IMR-90 (cell line): ENCODE measurements around the gene DNAH8. TPM values are rescaled to one million over a fixed set of nuclear protein-coding genes. Genes with fewer than 3 reads are reported as not detected.

ENCODE experiments used
- ATAC-seq: fragments of 200-7000 bp; cut with Tn5 transposase; 2 replicates; pipeline ENCODE4 v1.9.1; 2020; ENCODE audit warnings: low read depth, mild to moderate bottlenecking, moderate library complexity
- BruUV-seq: library from RNA; stranded (reverse); fragments of 400-500 nt; replicated peaks from 2 replicates; lab custom pipeline; 2021; lab: Mats Ljungman, UMichigan
- CTCF ChIA-PET: fragments of 300-600 bp; formaldehyde crosslinking; extraction: SDS; loops from one replicate; lab custom pipeline; 2021; ENCODE audit warnings: antibody characterized with exemption; lab: Yijun Ruan, JAX
- POLR2A ChIA-PET: fragments of 300-600 bp; sonication (Branson Sonifier 250); formaldehyde crosslinking; loops from one replicate; lab custom pipeline; 2022; ENCODE audit warnings: antibody characterized with exemption; ENCODE audit not compliant: unreplicated experiment; lab: Charles Lee
- DNase-seq: peaks from one replicate; pipeline ENCODE4 v3.0.0; 2013
- H2AFZ ChIP-seq: replicated peaks from 2 replicates; pipeline ENCODE3; 2013; ENCODE audit warnings: low read length, mild to moderate bottlenecking; ENCODE audit not compliant: poor library complexity
- H2AK5ac ChIP-seq: 2 replicates; pipeline ENCODE4 v1.6.1; 2013; ENCODE audit warnings: low read depth, low read length, inconsistent platforms
- H2AK9ac ChIP-seq: replicated peaks from 2 replicates; pipeline ENCODE3; 2013; ENCODE audit warnings: mild to moderate bottlenecking, low read depth, low read length, moderate library complexity; ENCODE audit not compliant: poor library complexity
- H2BK120ac ChIP-seq: 2 replicates; pipeline ENCODE4 v1.6.1; 2013; ENCODE audit warnings: low read depth, low read length, inconsistent platforms
- H2BK15ac ChIP-seq: 3 replicates; pipeline ENCODE4 v1.6.1; 2013; ENCODE audit warnings: low read depth, low read length, inconsistent platforms
- H2BK20ac ChIP-seq: 2 replicates; pipeline ENCODE4 v1.6.1; 2013; ENCODE audit warnings: low read depth, mild to moderate bottlenecking, inconsistent platforms, low read length, moderate library complexity
- H2BK5ac ChIP-seq: 2 replicates; pipeline ENCODE4 v1.6.1; 2013; ENCODE audit warnings: mild to moderate bottlenecking, low read depth, low read length, inconsistent platforms; ENCODE audit not compliant: poor library complexity, severe bottlenecking
- H3K14ac ChIP-seq: replicated peaks from 2 replicates; pipeline ENCODE4 v1.6.1; 2013; ENCODE audit warnings: low read depth, low read length, inconsistent platforms
- H3K18ac ChIP-seq: 2 replicates; pipeline ENCODE4 v1.6.1; 2013; ENCODE audit warnings: low read depth, low read length, control low read depth
- H3K23ac ChIP-seq: 2 replicates; pipeline ENCODE4 v1.6.1; 2013; ENCODE audit warnings: low read depth, low read length, inconsistent platforms
- H3K27ac ChIP-seq: 2 replicates; pipeline ENCODE4 v1.5.1; 2013; ENCODE audit warnings: mild to moderate bottlenecking, control low read depth, low read length; ENCODE audit not compliant: insufficient read depth
- H3K27me3 ChIP-seq: 2 replicates; pipeline ENCODE4 v1.6.1; 2013; ENCODE audit warnings: low read length; ENCODE audit not compliant: control insufficient read depth, insufficient read depth
- H3K36me3 ChIP-seq: 2 replicates; pipeline ENCODE4 v1.6.1; 2013; ENCODE audit warnings: low read length, mixed read lengths; ENCODE audit not compliant: control insufficient read depth, insufficient read depth
- H3K4ac ChIP-seq: 2 replicates; pipeline ENCODE4 v1.6.1; 2013; ENCODE audit warnings: low read depth, low read length, inconsistent platforms
- H3K4me1 ChIP-seq: 2 replicates; pipeline ENCODE4 v1.6.1; 2013; ENCODE audit warnings: low read length, mixed read lengths; ENCODE audit not compliant: control insufficient read depth, insufficient read depth
- H3K4me2 ChIP-seq: 2 replicates; pipeline ENCODE4 v1.6.1; 2013; ENCODE audit warnings: low read depth, mild to moderate bottlenecking, control low read depth, low read length, moderate library complexity
- H3K4me3 ChIP-seq: 2 replicates; pipeline ENCODE4 v1.5.1; 2013; ENCODE audit warnings: low read depth, mild to moderate bottlenecking, control low read depth, low read length, moderate library complexity; ENCODE audit not compliant: insufficient read depth
- H3K56ac ChIP-seq: 2 replicates; pipeline ENCODE4 v1.6.1; 2013; ENCODE audit warnings: low read length, inconsistent platforms; ENCODE audit not compliant: insufficient read depth; ENCODE audit errors: extremely low read depth
- H3K79me1 ChIP-seq, 2 experiments: 2 replicates each; pipeline ENCODE4 v1.6.1; 2013; ENCODE audit warnings: low read length in 2 of 2, inconsistent platforms in 1 of 2, low read depth in 1 of 2
- H3K9ac ChIP-seq: 2 replicates; pipeline ENCODE4 v1.6.1; 2013; ENCODE audit warnings: low read depth, low read length, control low read depth
- H3K9me1 ChIP-seq: 2 replicates; pipeline ENCODE4 v1.6.1; 2013; ENCODE audit warnings: low read length, inconsistent platforms; ENCODE audit not compliant: insufficient read depth
- H3K9me3 ChIP-seq: 2 replicates; pipeline ENCODE4 v1.6.1; 2013; ENCODE audit warnings: low read length; ENCODE audit not compliant: control insufficient read depth, insufficient read depth
- H4K20me1 ChIP-seq: 2 replicates; pipeline ENCODE4 v1.6.1; 2013; ENCODE audit warnings: low read length, inconsistent platforms; ENCODE audit not compliant: insufficient read depth
- H4K5ac ChIP-seq: 2 replicates; pipeline ENCODE4 v1.6.1; 2013; ENCODE audit warnings: mild to moderate bottlenecking, low read depth, low read length, control low read depth
- H4K8ac ChIP-seq, 2 experiments: 2 replicates each; pipeline ENCODE4 v1.6.1; 2013; ENCODE audit warnings: low read depth in 2 of 2, low read length in 2 of 2, control low read depth in 1 of 2, inconsistent platforms in 1 of 2
- H4K91ac ChIP-seq: 2 replicates; pipeline ENCODE4 v1.6.1; 2013; ENCODE audit warnings: low read depth, low read length, inconsistent platforms; ENCODE audit not compliant: insufficient read depth
- BHLHE40 ChIP-seq: fragments of 150-350 bp; IDR thresholded peaks from 2 replicates; pipeline ENCODE4 v1.6.1; 2016; ENCODE audit warnings: mild to moderate bottlenecking, low read depth, low read length
- CEBPB ChIP-seq: IDR thresholded peaks from 2 replicates; pipeline ENCODE4 v1.6.1; 2012; ENCODE audit warnings: low read depth, low read length, improper control_type of control experiment
- CHD1 ChIP-seq: IDR thresholded peaks from 2 replicates; pipeline ENCODE4 v1.6.1; 2012; ENCODE audit warnings: low read depth, low read length, improper control_type of control experiment
- CTCF ChIP-seq: conservative IDR thresholded peaks from 2 replicates; pipeline ENCODE4 v1.5.1; 2012; ENCODE audit warnings: mild to moderate bottlenecking, low read depth, low read length, improper control_type of control experiment
- ELK1 ChIP-seq: fragments of 150-350 bp; IDR thresholded peaks from 2 replicates; pipeline ENCODE4 v1.6.1; 2016; ENCODE audit warnings: low read depth, mild to moderate bottlenecking, low read length, moderate library complexity, borderline replicate concordance
- FOS ChIP-seq: fragments of 150-350 bp; IDR thresholded peaks from 2 replicates; pipeline ENCODE4 v1.6.1; 2016; ENCODE audit warnings: low read depth, low read length
- MAFK ChIP-seq: IDR thresholded peaks from 2 replicates; pipeline ENCODE4 v1.6.1; 2012; ENCODE audit warnings: low read depth, low read length, improper control_type of control experiment
- MAZ ChIP-seq: IDR thresholded peaks from 2 replicates; pipeline ENCODE4 v1.6.1; 2012; ENCODE audit warnings: low read depth, mild to moderate bottlenecking, low read length, improper control_type of control experiment, moderate library complexity, borderline replicate concordance
- MXI1 ChIP-seq: IDR thresholded peaks from 2 replicates; pipeline ENCODE4 v1.6.1; 2012; ENCODE audit warnings: low read depth, mild to moderate bottlenecking, low read length, moderate library complexity, borderline replicate concordance
- NFE2L2 ChIP-seq: fragments of 150-350 bp; IDR thresholded peaks from 2 replicates; pipeline ENCODE4 v1.6.1; 2016; ENCODE audit warnings: low read depth, mild to moderate bottlenecking, low read length
- POLR2A ChIP-seq: IDR thresholded peaks from 2 replicates; pipeline ENCODE4 v1.6.1; 2012; ENCODE audit warnings: mild to moderate bottlenecking, low read depth, low read length
- RAD21 ChIP-seq: IDR thresholded peaks from 2 replicates; pipeline ENCODE4 v1.6.1; 2012; ENCODE audit warnings: low read length, improper control_type of control experiment
- RCOR1 ChIP-seq: IDR thresholded peaks from 2 replicates; pipeline ENCODE4 v1.6.1; 2012; ENCODE audit warnings: mild to moderate bottlenecking, low read length, improper control_type of control experiment; ENCODE audit not compliant: insufficient replicate concordance
- RFX5 ChIP-seq: IDR thresholded peaks from 2 replicates; pipeline ENCODE4 v1.8.0; 2012; ENCODE audit warnings: low read depth, mild to moderate bottlenecking, low read length, moderate library complexity
- SMC3 ChIP-seq: fragments of 150-350 bp; IDR thresholded peaks from 2 replicates; pipeline ENCODE4 v1.6.1; 2016; ENCODE audit warnings: low read depth, mild to moderate bottlenecking, antibody characterized with exemption, low read length, moderate library complexity
- USF2 ChIP-seq: fragments of 150-350 bp; IDR thresholded peaks from 2 replicates; pipeline ENCODE4 v1.6.1; 2017; ENCODE audit warnings: mild to moderate bottlenecking, antibody characterized with exemption, low read length, low read depth
- WGBS, 2 experiments: methylation state at CpG; one replicate each; pipeline versions ENCODE4 v1.1.5 to v1.1.7; 2013; ENCODE audit warnings: missing lambda C conversion rate in 2 of 2; ENCODE audit not compliant: insufficient read length in 1 of 2; ENCODE audit errors: extremely low coverage in 2 of 2; 5-methylcytosine and 5-hydroxymethylcytosine counted together
- dilution Hi-C: fragments of 300-500 bp; cut with HindIII; formaldehyde crosslinking; loops from one replicate; pipeline ENCODE4 v1.14.3; 2018; ENCODE audit warnings: low sequenced_read_pairs; ENCODE audit not compliant: unreplicated experiment
- in situ Hi-C: fragments of 300-500 bp; cut with MboI; formaldehyde crosslinking; loops from 3 replicates; pipeline ENCODE4 v1.14.3; 2019; ENCODE audit warnings: low sequenced_read_pairs, inconsistent platforms, mixed read lengths
- intact Hi-C: fragments of 100-400 bp; cut with micrococcal nuclease; formaldehyde crosslinking; loops from 2 replicates; pipeline ENCODE4 v1.10.0; 2022
- polyA plus RNA-seq, 3 experiments: library from polyadenylated mRNA; depleted of rRNA; stranded (reverse); fragments of >200 nt; gene quantifications; 2 replicates each; pipeline ENCODE4 v1.2.3, GENCODE V29; 2012; ENCODE audit warnings: low replicate concordance in 1 of 3
- total RNA-seq: library from RNA; depleted of rRNA; stranded (reverse); fragments of >200 nt; gene quantifications from 2 replicates; pipeline ENCODE4 v1.2.3, GENCODE V29; 2012

DNAH8 gene
- total and polyA plus RNA-seq, 2 of the 4 experiments (the other 2 are of a cell fraction), result not detected

GRCh38 chr6:38815250-38815649, 100.1 kb downstream of the DNAH8 start:
- in situ Hi-C loops (no loop called here), intact Hi-C loops (loop anchor here (5.0 kb wide), 1 partner anchor 1572 kb away; no protein-coding TSS in a partner anchor), dilution Hi-C loops (no loop called here)
- Histone ChIP-seq H3K9me1 (no peaks in the 10 kb centered on the region), H2BK5ac (no peak overlapping the region), H3K4me3 (no peak overlapping the region), H3K18ac (no peak overlapping the region), H2BK20ac (no peak overlapping the region), H3K27me3 (no peaks in the 10 kb centered on the region; the same call in 1 of the 2 replicates), H4K8ac (no peak overlapping the region), H2AK5ac (no peak overlapping the region), H3K14ac (no peak overlapping the region), H2AFZ (no peak overlapping the region), H3K56ac (no peak overlapping the region), H2BK120ac (no peak overlapping the region), H4K5ac (no peak overlapping the region), H3K79me1 (no peaks in the 10 kb centered on the region), H2AK9ac (no peak overlapping the region), H2BK15ac (no peak overlapping the region), H3K27ac (no peak overlapping the region), H3K36me3 (no peaks in the 10 kb centered on the region), H3K9me3 (no peaks in the 10 kb centered on the region), H4K20me1 (no peaks in the 10 kb centered on the region), H4K91ac (no peak overlapping the region), H3K9ac (no peak overlapping the region), H3K23ac (no peak overlapping the region), H3K4me1 (no peaks in the 10 kb centered on the region), H3K4me2 (no peak overlapping the region), H3K4ac (no peak overlapping the region)
- TF ChIP-seq MXI1 (no peak), ELK1 (no peak), BHLHE40 (no peak), POLR2A (no peak), RCOR1 (no peak), USF2 (no peak), FOS (no peak), CEBPB (no peak), CHD1 (no peak), RFX5 (no peak), MAZ (no peak), MAFK (no peak), CTCF (no peak), SMC3 (no peak), NFE2L2 (no peak), RAD21 (no peak)
- ChIA-PET POLR2A (no interaction called here), CTCF (no interaction called here)
- no TSS peak for BruUV-seq
- DNase-seq (no peak), ATAC-seq (no peak)
- WGBS, 2 experiments, result no CpG with 5 or more reads among the region's 8 CpGs
